Astrocyte (in vitro differentiated cells and primary cell): Measurements from ENCODE around the gene PTPRN2. TPM values are rescaled to one million over a fixed set of nuclear protein-coding genes. Genes with fewer than 3 reads are reported as not detected.

Experiments
- DNase-seq: peaks from one replicate; pipeline ENCODE4 v3.0.0-alpha.2; 2010; ENCODE audit warnings: low read depth
- FAIRE-seq: peaks from 2 replicates; lab custom pipeline; 2011; peaks lifted over from hg19 to GRCh38; lab: Jason Lieb, UNC
- H2AFZ ChIP-seq: 2 replicates; pipeline ENCODE4 v1.6.0; 2012; ENCODE audit warnings: low read depth, low read length, inconsistent platforms
- H3K27ac ChIP-seq: 2 replicates; pipeline ENCODE4 v1.5.1; 2011; ENCODE audit warnings: low read depth, low read length, inconsistent platforms
- H3K27me3 ChIP-seq: 2 replicates; pipeline ENCODE4 v1.6.0; 2011; ENCODE audit warnings: low read length, inconsistent platforms; ENCODE audit not compliant: insufficient read depth
- H3K36me3 ChIP-seq: 2 replicates; pipeline ENCODE4 v1.5.1; 2011; ENCODE audit warnings: low read length, inconsistent platforms; ENCODE audit not compliant: insufficient read depth
- H3K4me1 ChIP-seq: 2 replicates; pipeline ENCODE4 v1.5.1; 2011; ENCODE audit warnings: low read length, inconsistent platforms; ENCODE audit not compliant: insufficient read depth
- H3K4me2 ChIP-seq: 2 replicates; pipeline ENCODE4 v1.6.0; 2012; ENCODE audit warnings: low read length, inconsistent platforms
- H3K4me3 ChIP-seq: 2 replicates; pipeline ENCODE4 v1.5.1; 2011; ENCODE audit warnings: low read depth, mild to moderate bottlenecking, low read length, inconsistent platforms; ENCODE audit not compliant: insufficient read depth
- H3K79me2 ChIP-seq: 2 replicates; pipeline ENCODE4 v1.6.0; 2012; ENCODE audit warnings: mild to moderate bottlenecking, low read length, inconsistent platforms; ENCODE audit not compliant: insufficient read depth
- H3K9ac ChIP-seq: 2 replicates; pipeline ENCODE4 v1.6.0; 2012; ENCODE audit warnings: mild to moderate bottlenecking, low read length, inconsistent platforms
- H3K9me3 ChIP-seq: 2 replicates; pipeline ENCODE4 v1.5.1; 2012; ENCODE audit warnings: low read depth, mild to moderate bottlenecking, low read length, inconsistent platforms; ENCODE audit not compliant: insufficient read depth
- H4K20me1 ChIP-seq: 2 replicates; pipeline ENCODE4 v1.6.0; 2012; ENCODE audit warnings: low read length, inconsistent platforms; ENCODE audit not compliant: insufficient read depth
- H3K27ac Mint-ChIP-seq: one replicate; pipeline ENCODE4 v1.8.0; 2021; ENCODE audit warnings: mild to moderate bottlenecking, mixed read lengths; ENCODE audit not compliant: unreplicated experiment
- H3K27me3 Mint-ChIP-seq: one replicate; pipeline ENCODE4 v1.8.0; 2021; ENCODE audit warnings: low read depth, mixed read lengths; ENCODE audit not compliant: unreplicated experiment
- H3K36me3 Mint-ChIP-seq: one replicate; pipeline ENCODE4 v1.8.0; 2021; ENCODE audit warnings: low read depth, mixed read lengths; ENCODE audit not compliant: unreplicated experiment
- H3K4me1 Mint-ChIP-seq: one replicate; pipeline ENCODE4 v1.8.0; 2021; ENCODE audit warnings: low read depth, mixed read lengths; ENCODE audit not compliant: unreplicated experiment
- H3K4me3 Mint-ChIP-seq: one replicate; pipeline ENCODE4 v1.8.0; 2021; ENCODE audit warnings: mild to moderate bottlenecking, moderate library complexity, mixed read lengths; ENCODE audit not compliant: unreplicated experiment
- H3K9me3 Mint-ChIP-seq: one replicate; pipeline ENCODE4 v1.8.0; 2021; ENCODE audit warnings: mild to moderate bottlenecking, mixed read lengths; ENCODE audit not compliant: unreplicated experiment
- EZH2 ChIP-seq: IDR thresholded peaks from 2 replicates; pipeline ENCODE4 v1.6.1; 2012; ENCODE audit warnings: mild to moderate bottlenecking, low read length, inconsistent platforms; ENCODE audit not compliant: insufficient read depth
- total RNA-seq: library from RNA; stranded (reverse); gene quantifications from 2 replicates; pipeline ENCODE4 v1.2.1, GENCODE V29; 2021
- TF ChIP-seq, protein P1 (sequence below): IDR thresholded peaks from 2 replicates; pipeline ENCODE4 v1.5.1; 2011; ENCODE audit warnings: low read depth, mild to moderate bottlenecking, inconsistent platforms, low read length, moderate library complexity; ENCODE audit not compliant: insufficient read depth

PTPRN2 gene
- total RNA-seq, 1 donor from 2014 or later: 0.09 TPM

DNA sequence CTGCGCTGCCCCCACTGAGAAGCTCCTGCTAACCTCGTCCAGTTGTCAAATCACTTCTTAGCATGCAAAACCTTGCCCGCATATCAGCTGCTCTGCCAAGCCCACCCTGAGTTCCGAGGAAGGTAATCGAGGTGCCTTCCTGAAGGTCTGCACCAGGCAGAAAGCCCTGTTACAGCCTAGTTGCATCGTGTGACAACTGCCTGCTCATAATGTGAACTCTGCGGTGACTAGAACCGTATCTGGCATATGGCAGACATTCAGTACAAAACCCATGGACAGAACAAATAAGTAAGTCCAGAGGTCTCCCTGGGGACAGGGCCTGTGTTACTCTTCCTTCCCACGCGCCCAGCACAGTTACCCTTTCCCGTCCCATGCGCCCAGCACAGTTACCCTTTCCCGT, 856.5 kb downstream of the PTPRN2 start:
- TF ChIP-seq, protein P1, sequence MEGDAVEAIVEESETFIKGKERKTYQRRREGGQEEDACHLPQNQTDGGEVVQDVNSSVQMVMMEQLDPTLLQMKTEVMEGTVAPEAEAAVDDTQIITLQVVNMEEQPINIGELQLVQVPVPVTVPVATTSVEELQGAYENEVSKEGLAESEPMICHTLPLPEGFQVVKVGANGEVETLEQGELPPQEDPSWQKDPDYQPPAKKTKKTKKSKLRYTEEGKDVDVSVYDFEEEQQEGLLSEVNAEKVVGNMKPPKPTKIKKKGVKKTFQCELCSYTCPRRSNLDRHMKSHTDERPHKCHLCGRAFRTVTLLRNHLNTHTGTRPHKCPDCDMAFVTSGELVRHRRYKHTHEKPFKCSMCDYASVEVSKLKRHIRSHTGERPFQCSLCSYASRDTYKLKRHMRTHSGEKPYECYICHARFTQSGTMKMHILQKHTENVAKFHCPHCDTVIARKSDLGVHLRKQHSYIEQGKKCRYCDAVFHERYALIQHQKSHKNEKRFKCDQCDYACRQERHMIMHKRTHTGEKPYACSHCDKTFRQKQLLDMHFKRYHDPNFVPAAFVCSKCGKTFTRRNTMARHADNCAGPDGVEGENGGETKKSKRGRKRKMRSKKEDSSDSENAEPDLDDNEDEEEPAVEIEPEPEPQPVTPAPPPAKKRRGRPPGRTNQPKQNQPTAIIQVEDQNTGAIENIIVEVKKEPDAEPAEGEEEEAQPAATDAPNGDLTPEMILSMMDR: no peak
- TF ChIP-seq EZH2: no peak
- Mint-ChIP-seq H3K36me3 (no peaks in the 10 kb centered on the region), H3K9me3 (peaks cover 16% of the 10 kb centered on the region), H3K4me1 (no peaks in the 10 kb centered on the region), H3K27ac (no peak overlapping the region), H3K27me3 (no peaks in the 10 kb centered on the region), H3K4me3 (no peak overlapping the region)
- DNase-seq (no peak), FAIRE-seq (no peak)
- H3K27me3 ChIP-seq: no peaks in the 10 kb centered on the region
- no peaks in the 10 kb centered on the region for H3K79me2 ChIP-seq
- H3K27ac ChIP-seq: no peak overlapping the region
- no peak overlapping the region for H3K4me2 ChIP-seq
- H3K9me3 ChIP-seq: no peaks in the 10 kb centered on the region
- no peak overlapping the region for H3K9ac ChIP-seq
- H2AFZ ChIP-seq: no peak overlapping the region
- H3K36me3 ChIP-seq: no peaks in the 10 kb centered on the region
- no peak overlapping the region for H3K4me3 ChIP-seq
- H4K20me1 ChIP-seq: no peaks in the 10 kb centered on the region
- H3K4me1 ChIP-seq: no peaks in the 10 kb centered on the region

DNA sequence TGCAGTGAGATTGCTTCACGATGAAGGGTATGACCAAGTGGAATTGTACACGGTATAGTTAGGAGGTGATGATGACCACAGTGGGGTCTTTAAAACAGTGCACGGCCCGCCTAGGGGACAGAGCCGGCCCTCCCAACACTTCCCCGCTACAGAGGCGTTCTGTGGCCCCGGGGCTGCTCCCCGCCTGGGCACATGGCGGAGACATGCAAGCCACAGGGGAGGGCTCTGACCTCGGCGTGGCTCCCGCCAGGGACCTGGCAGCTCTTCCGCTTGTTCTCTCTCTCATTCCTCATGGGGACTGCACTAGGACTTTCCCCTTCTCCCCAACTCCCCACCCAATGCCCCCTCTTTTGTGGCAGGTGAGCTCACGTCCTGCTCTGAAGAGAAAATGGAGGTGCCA, 857.0 kb downstream of the PTPRN2 start:
- no peak for FAIRE-seq
- H3K27me3 ChIP-seq: no peaks in the 10 kb centered on the region
- DNase-seq: no peak
- no peaks in the 10 kb centered on the region for H3K36me3 Mint-ChIP-seq
- H3K27ac ChIP-seq: no peak overlapping the region
- H3K4me2 ChIP-seq: no peak overlapping the region
- H3K27me3 Mint-ChIP-seq: no peaks in the 10 kb centered on the region
- no peaks in the 10 kb centered on the region for H3K79me2 ChIP-seq
- H3K36me3 ChIP-seq: no peaks in the 10 kb centered on the region
- peaks cover 16% of the 10 kb centered on the region for H3K9me3 Mint-ChIP-seq
- H3K27ac Mint-ChIP-seq: no peak overlapping the region
- H3K4me3 ChIP-seq: no peak overlapping the region
- H3K4me3 Mint-ChIP-seq: no peak overlapping the region
- H4K20me1 ChIP-seq: no peaks in the 10 kb centered on the region
- H3K9ac ChIP-seq: no peak overlapping the region
- no peak overlapping the region for H2AFZ ChIP-seq
- no peaks in the 10 kb centered on the region for H3K4me1 ChIP-seq
- H3K9me3 ChIP-seq: no peaks in the 10 kb centered on the region
- no peaks in the 10 kb centered on the region for H3K4me1 Mint-ChIP-seq
- TF ChIP-seq EZH2: no peak
- TF ChIP-seq, protein P1: no peak

DNA sequence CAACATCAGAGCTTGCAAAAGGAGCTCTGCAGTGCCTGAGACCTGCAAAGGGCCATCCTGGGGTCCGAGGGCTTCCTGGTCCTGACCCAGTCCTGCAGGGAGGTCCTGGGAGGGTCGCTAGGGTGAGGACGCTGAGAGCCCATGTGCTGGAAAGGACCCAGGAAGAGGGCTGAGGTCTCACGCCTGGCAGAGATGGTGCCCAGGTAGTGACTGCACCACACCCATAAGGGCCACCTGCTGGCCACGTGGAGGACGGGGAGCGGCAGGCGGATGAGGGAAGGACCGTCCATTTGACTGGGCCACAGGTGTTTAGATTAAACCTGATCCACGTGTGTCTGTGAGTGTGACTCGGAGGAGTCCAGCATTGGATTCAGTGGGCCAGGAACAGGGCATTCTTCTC, 858.1 kb downstream of the PTPRN2 start:
- Histone ChIP-seq H3K27ac (no peak overlapping the region), H4K20me1 (no peaks in the 10 kb centered on the region), H3K4me3 (no peak overlapping the region), H3K9ac (no peak overlapping the region), H3K27me3 (peaks cover under 1% of the 10 kb centered on the region), H3K36me3 (no peaks in the 10 kb centered on the region), H3K4me1 (no peaks in the 10 kb centered on the region), H3K9me3 (no peaks in the 10 kb centered on the region), H3K4me2 (no peak overlapping the region), H2AFZ (no peak overlapping the region), H3K79me2 (no peaks in the 10 kb centered on the region)
- H3K27ac Mint-ChIP-seq: no peak overlapping the region
- H3K36me3 Mint-ChIP-seq: no peaks in the 10 kb centered on the region
- FAIRE-seq (no peak), DNase-seq (no peak)
- H3K4me1 Mint-ChIP-seq: no peaks in the 10 kb centered on the region
- TF ChIP-seq EZH2: no peak
- TF ChIP-seq, protein P1: no peak
- no peak overlapping the region for H3K4me3 Mint-ChIP-seq
- H3K27me3 Mint-ChIP-seq: no peaks in the 10 kb centered on the region
- peaks cover 15% of the 10 kb centered on the region for H3K9me3 Mint-ChIP-seq
